ENCODE results near the gene KLK13. TPM values are rescaled to one million over a fixed set of nuclear protein-coding genes. Genes with fewer than 3 reads are reported as not detected.
A peak's percentile ranks its signal among the peaks of the same experiment; 100 is the strongest.

The KLK13 gene
- total and polyA plus RNA-seq, 5 experiments from 2014 or later = not detected

GRCh38 chr19:51070334-51071094, 5.6 kb upstream of the KLK13 start:
- Mint-ChIP-seq H3K4me1 (peaks cover 0 to 6% (median 6%) of the 10 kb centered on the region in 4 donors), H3K27ac (no peak overlapping the region), H3K9me3 (peaks cover 0 to 15% (median 8%) of the 10 kb centered on the region in 9 donors), H3K27me3 (peaks cover 20 to 38% (median 23%) of the 10 kb centered on the region in 5 donors), H3K4me3 (no peak overlapping the region), H3K36me3 (peaks cover 0 to 16% (median 3%) of the 10 kb centered on the region in 3 donors)
- ATAC-seq (no peak), DNase-seq (no peak)
- POLR2A ChIA-PET = no interaction called here

GRCh38 chr19:51066393-51067186, 1.7 kb upstream of the KLK13 start:
- Mint-ChIP-seq H3K36me3 (no peaks in the 10 kb centered on the region), H3K4me1 (peaks cover 4 to 12% (median 10%) of the 10 kb centered on the region in 4 donors), H3K4me3 (peak overlapping the region in 2 of 10 donors; percentile 5 to 70), H3K27ac (peak overlapping the region in 1 of 10 donors; percentile 44), H3K9me3 (peaks cover 0 to 3% (median 0%) of the 10 kb centered on the region in 9 donors), H3K27me3 (peaks cover 26 to 47% (median 39%) of the 10 kb centered on the region in 5 donors)
- POLR2A ChIA-PET = no interaction called here
- ATAC-seq (no peak), DNase-seq (no peak)

- H3K9me3 Mint-ChIP-seq = peaks cover 0 to 13% (median 0%) of the 10 kb centered on the region in 9 donors
- POLR2A ChIA-PET = no interaction called here
- H3K36me3 Mint-ChIP-seq = peaks cover 0 to 7% (median 0%) of the 10 kb centered on the region in 3 donors
- H3K4me3 Mint-ChIP-seq = peak overlapping the region; percentile 58 to 88 (median 72)
- peaks cover 34 to 59% (median 50%) of the 10 kb centered on the region in 5 donors for H3K27me3 Mint-ChIP-seq
- peak overlapping the region in 1 of 10 donors; percentile 16 for H3K27ac Mint-ChIP-seq
- no peak for ATAC-seq
- DNase-seq = no peak
- peaks cover 4 to 12% (median 12%) of the 10 kb centered on the region in 4 donors for H3K4me1 Mint-ChIP-seq
Observed at GRCh38 chr19:51065221-51065960, 499 bp upstream of the KLK13 start.

GRCh38 chr19:51063664-51064063, 1.2 kb downstream of the KLK13 start:
- H3K4me3 Mint-ChIP-seq = peak overlapping the region in 5 of 10 donors; percentile 5 to 66 (median 49)
- ATAC-seq = no peak
- H3K4me1 Mint-ChIP-seq = peaks cover 4 to 12% (median 12%) of the 10 kb centered on the region in 4 donors
- H3K36me3 Mint-ChIP-seq = peaks cover 0 to 7% (median 0%) of the 10 kb centered on the region in 3 donors
- H3K9me3 Mint-ChIP-seq = peaks cover 0 to 13% (median 0%) of the 10 kb centered on the region in 9 donors
- no peak for DNase-seq
- H3K27ac Mint-ChIP-seq = no peak overlapping the region
- peaks cover 36 to 64% (median 51%) of the 10 kb centered on the region in 5 donors for H3K27me3 Mint-ChIP-seq
- POLR2A ChIA-PET = no interaction called here

GRCh38 chr19:51060973-51061372, 3.9 kb downstream of the KLK13 start:
- no peak overlapping the region for H3K4me3 Mint-ChIP-seq
- POLR2A ChIA-PET = no interaction called here
- no peak for ATAC-seq

GRCh38 chr19:51060336-51060735, 4.6 kb downstream of the KLK13 start:
- peaks cover 20 to 47% (median 39%) of the 10 kb centered on the region in 5 donors for H3K27me3 Mint-ChIP-seq
- no peak overlapping the region for H3K27ac Mint-ChIP-seq
- peaks cover 0 to 7% (median 0%) of the 10 kb centered on the region in 3 donors for H3K36me3 Mint-ChIP-seq
- DNase-seq = no peak
- POLR2A ChIA-PET = no interaction called here
- no peak for ATAC-seq
- peaks cover 3 to 6% (median 4%) of the 10 kb centered on the region in 4 donors for H3K4me1 Mint-ChIP-seq
- peaks cover 0 to 13% (median 0%) of the 10 kb centered on the region in 9 donors for H3K9me3 Mint-ChIP-seq
- no peak overlapping the region for H3K4me3 Mint-ChIP-seq

More at GRCh38 chr19:51060973-51061372, 3.9 kb downstream of the KLK13 start:
- Mint-ChIP-seq H3K9me3 (peaks cover 0 to 13% (median 0%) of the 10 kb centered on the region in 9 donors), H3K36me3 (peaks cover 0 to 7% (median 0%) of the 10 kb centered on the region in 3 donors), H3K27ac (no peak overlapping the region), H3K4me1 (peaks cover 4 to 10% (median 8%) of the 10 kb centered on the region in 4 donors), H3K27me3 (peaks cover 22 to 53% (median 38%) of the 10 kb centered on the region in 5 donors)
- no peak for DNase-seq

GRCh38 chr19:51059715-51060114, 5.2 kb downstream of the KLK13 start:
- POLR2A ChIA-PET = no interaction called here
- Mint-ChIP-seq H3K4me1 (peaks cover 0 to 4% (median 2%) of the 10 kb centered on the region in 4 donors), H3K9me3 (peaks cover 0 to 13% (median 0%) of the 10 kb centered on the region in 9 donors), H3K27me3 (peaks cover 21 to 49% (median 39%) of the 10 kb centered on the region in 5 donors), H3K27ac (no peak overlapping the region), H3K4me3 (no peak overlapping the region), H3K36me3 (peaks cover 0 to 7% (median 0%) of the 10 kb centered on the region in 3 donors)
- ATAC-seq = no peak
- no peak for DNase-seq

GRCh38 chr19:51055866-51056265, 9.0 kb downstream of the KLK13 start:
- H3K27me3 Mint-ChIP-seq = peaks cover 22 to 48% (median 39%) of the 10 kb centered on the region in 5 donors
- H3K36me3 Mint-ChIP-seq = peaks cover 0 to 2% (median 0%) of the 10 kb centered on the region in 3 donors
- no peak overlapping the region for H3K4me3 Mint-ChIP-seq
- ATAC-seq = no peak
- H3K9me3 Mint-ChIP-seq = peaks cover 0 to 2% (median 0%) of the 10 kb centered on the region in 9 donors
- POLR2A ChIA-PET = no interaction called here
- peak overlapping the region in 1 of 10 donors; percentile 7 for H3K27ac Mint-ChIP-seq
- no peaks in the 10 kb centered on the region for H3K4me1 Mint-ChIP-seq
- no peak for DNase-seq

- no peak for DNase-seq
- POLR2A ChIA-PET = no interaction called here
Observed at GRCh38 chr19:51047031-51047335, 17.9 kb downstream of the KLK13 start.

GRCh38 chr19:51044327-51044726, 20.6 kb downstream of the KLK13 start:
- H3K4me3 Mint-ChIP-seq = no peak overlapping the region
- ATAC-seq (no peak), DNase-seq (no peak)
- POLR2A ChIA-PET = no interaction called here
- H3K27ac Mint-ChIP-seq = no peak overlapping the region
- H3K27me3 Mint-ChIP-seq = peaks cover 8 to 19% (median 17%) of the 10 kb centered on the region in 5 donors
- H3K36me3 Mint-ChIP-seq = no peaks in the 10 kb centered on the region
- H3K9me3 Mint-ChIP-seq = peaks cover 0 to 5% (median 0%) of the 10 kb centered on the region in 9 donors
- peaks cover 0 to 3% (median 0%) of the 10 kb centered on the region in 4 donors for H3K4me1 Mint-ChIP-seq

More at GRCh38 chr19:51047031-51047335, 17.9 kb downstream of the KLK13 start:
- H3K27ac Mint-ChIP-seq = no peak overlapping the region
- H3K4me1 Mint-ChIP-seq = peaks cover 0 to 3% (median 0%) of the 10 kb centered on the region in 4 donors
- peaks cover 0 to 6% (median 4%) of the 10 kb centered on the region in 9 donors for H3K9me3 Mint-ChIP-seq
- H3K4me3 Mint-ChIP-seq = no peak overlapping the region
- H3K36me3 Mint-ChIP-seq = no peaks in the 10 kb centered on the region
- ATAC-seq = no peak
- H3K27me3 Mint-ChIP-seq = peaks cover 11 to 25% (median 21%) of the 10 kb centered on the region in 5 donors

- Mint-ChIP-seq H3K4me3 (no peak overlapping the region), H3K27ac (peak overlapping the region in 1 of 10 donors; percentile 9), H3K36me3 (no peaks in the 10 kb centered on the region), H3K4me1 (peaks cover 0 to 3% (median 0%) of the 10 kb centered on the region in 4 donors), H3K9me3 (no peaks in the 10 kb centered on the region), H3K27me3 (peaks cover 4 to 14% (median 11%) of the 10 kb centered on the region in 5 donors)
- DNase-seq = no peak
- POLR2A ChIA-PET = no interaction called here
- no peak for ATAC-seq
Observed at GRCh38 chr19:51043497-51043896, 21.4 kb downstream of the KLK13 start.

- Mint-ChIP-seq H3K4me3 (no peak overlapping the region), H3K27me3 (peaks cover 2 to 7% (median 4%) of the 10 kb centered on the region in 5 donors), H3K36me3 (no peaks in the 10 kb centered on the region), H3K4me1 (peaks cover 0 to 2% (median 0%) of the 10 kb centered on the region in 4 donors), H3K27ac (no peak overlapping the region), H3K9me3 (no peaks in the 10 kb centered on the region)
- ATAC-seq (no peak), DNase-seq (no peak)
- POLR2A ChIA-PET = interaction anchor here (0.7 kb wide), 1 partner anchor 10 kb away, joined by 5 read pairs; no protein-coding TSS in a partner anchor
Observed at GRCh38 chr19:51040151-51040550, 24.7 kb downstream of the KLK13 start.
